Brain microvascular endothelial cell (primary cell): ENCODE results near the gene OR51B5.
A peak's percentile ranks its signal among the peaks of the same experiment; 100 is the strongest.
"Not testable (repeated sequence)": the region's sequence is repeated elsewhere in the genome, so short reads cannot be mapped to it uniquely, and the experiment has no call there.

Experiments
- DNase-seq: peaks from one replicate; pipeline ENCODE4 v3.0.0-alpha.2; 2020
- H3K27ac ChIP-seq: fragments of 250-450 bp; sonication (Bioruptor Pico); 2 replicates; pipeline ENCODE4 v1.5.1; 2020; ENCODE audit warnings: mild to moderate bottlenecking, moderate library complexity
- H3K27me3 ChIP-seq: fragments of 250-450 bp; sonication (Bioruptor Pico); replicated peaks from 2 replicates; pipeline ENCODE4 v1.5.1; 2020; ENCODE audit warnings: mild to moderate bottlenecking
- H3K36me3 ChIP-seq: fragments of 250-450 bp; sonication (Bioruptor Pico); replicated peaks from 2 replicates; pipeline ENCODE4 v1.5.1; 2020; ENCODE audit warnings: mild to moderate bottlenecking
- H3K4me3 ChIP-seq: 2 replicates; pipeline ENCODE4 v1.5.1; 2011; ENCODE audit warnings: low read depth, mild to moderate bottlenecking, control low read depth, low read length, moderate library complexity
- in situ Hi-C: cut with HindIII; loops from 2 replicates; pipeline ENCODE4 v1.10.0; 2017; ENCODE audit warnings: low sequenced_read_pairs, low pct_ligation_motif_present
- TF ChIP-seq, protein P1 (sequence below): IDR thresholded peaks from 2 replicates; pipeline ENCODE4 v1.5.1; 2011; ENCODE audit warnings: low read depth, mild to moderate bottlenecking, moderate library complexity, low read length, control low read depth, inconsistent platforms; ENCODE audit errors: missing control alignments

The OR51B5 gene

GRCh38 chr11:5345831-5346230 is 2.5 kb upstream of the OR51B5 start:
- no peak overlapping the region for H3K4me3 ChIP-seq
- H3K27ac ChIP-seq, result peak overlapping the region; percentile 78
- no peaks in the 10 kb centered on the region for H3K27me3 ChIP-seq
- TF ChIP-seq, protein P1, sequence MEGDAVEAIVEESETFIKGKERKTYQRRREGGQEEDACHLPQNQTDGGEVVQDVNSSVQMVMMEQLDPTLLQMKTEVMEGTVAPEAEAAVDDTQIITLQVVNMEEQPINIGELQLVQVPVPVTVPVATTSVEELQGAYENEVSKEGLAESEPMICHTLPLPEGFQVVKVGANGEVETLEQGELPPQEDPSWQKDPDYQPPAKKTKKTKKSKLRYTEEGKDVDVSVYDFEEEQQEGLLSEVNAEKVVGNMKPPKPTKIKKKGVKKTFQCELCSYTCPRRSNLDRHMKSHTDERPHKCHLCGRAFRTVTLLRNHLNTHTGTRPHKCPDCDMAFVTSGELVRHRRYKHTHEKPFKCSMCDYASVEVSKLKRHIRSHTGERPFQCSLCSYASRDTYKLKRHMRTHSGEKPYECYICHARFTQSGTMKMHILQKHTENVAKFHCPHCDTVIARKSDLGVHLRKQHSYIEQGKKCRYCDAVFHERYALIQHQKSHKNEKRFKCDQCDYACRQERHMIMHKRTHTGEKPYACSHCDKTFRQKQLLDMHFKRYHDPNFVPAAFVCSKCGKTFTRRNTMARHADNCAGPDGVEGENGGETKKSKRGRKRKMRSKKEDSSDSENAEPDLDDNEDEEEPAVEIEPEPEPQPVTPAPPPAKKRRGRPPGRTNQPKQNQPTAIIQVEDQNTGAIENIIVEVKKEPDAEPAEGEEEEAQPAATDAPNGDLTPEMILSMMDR, result no peak
- in situ Hi-C loops, result no loop called here
- DNase-seq, result peak; percentile 74
- no peaks in the 10 kb centered on the region for H3K36me3 ChIP-seq

DNA sequence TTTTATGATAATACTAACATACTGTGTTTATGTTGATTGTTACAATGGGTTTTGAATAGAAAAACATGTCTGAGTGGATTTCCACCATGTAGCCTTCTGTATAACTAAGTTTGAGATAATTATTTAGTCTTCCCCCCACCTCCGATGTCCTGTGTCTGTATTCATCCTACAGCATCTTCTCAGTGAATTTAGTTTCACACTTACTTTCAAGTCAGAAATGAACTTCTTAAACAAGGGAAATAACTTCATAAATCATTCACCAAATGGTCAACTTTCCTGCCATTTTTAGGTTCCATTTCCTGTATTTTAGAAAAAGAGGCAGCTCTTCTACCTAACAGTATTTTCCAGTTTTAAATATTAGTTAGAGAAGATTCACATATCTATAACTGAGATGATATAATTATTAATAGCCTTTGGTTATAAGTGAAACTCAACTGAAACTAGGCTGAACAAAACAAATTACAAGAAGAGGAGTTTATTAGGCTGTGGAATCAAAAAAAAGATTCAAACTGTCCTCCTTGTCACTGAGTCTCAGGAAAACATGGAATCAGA is 3.5 kb downstream of the OR51B5 start:
- in situ Hi-C loops, result no loop called here
- TF ChIP-seq, protein P1, result no peak
- Histone ChIP-seq H3K4me3 (no peak overlapping the region), H3K27ac (no peak overlapping the region), H3K27me3 (no peaks in the 10 kb centered on the region), H3K36me3 (no peaks in the 10 kb centered on the region)
- no peak for DNase-seq

GRCh38 chr11:5337253-5337652 is 6.1 kb downstream of the OR51B5 start:
- DNase-seq, in situ Hi-C loops: not testable (repeated sequence)

DNA sequence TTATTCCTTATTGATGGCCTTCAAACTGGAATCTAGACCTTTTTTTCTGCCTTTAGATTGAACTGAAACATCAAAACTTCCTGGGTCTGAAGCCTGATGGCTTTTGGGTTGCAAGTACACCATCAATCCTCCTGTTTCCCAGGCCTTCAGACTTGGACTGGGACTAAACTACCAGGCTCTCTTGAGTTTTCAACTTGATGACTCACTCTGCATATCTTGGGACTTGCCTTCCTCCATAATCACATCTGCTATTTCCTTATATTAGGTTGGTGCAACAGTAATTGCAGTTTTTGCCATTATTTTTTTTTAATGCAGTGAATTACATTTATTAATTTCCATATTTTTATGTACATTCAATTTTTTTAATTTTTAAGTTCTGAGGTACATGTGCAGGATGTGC is 7.0 kb downstream of the OR51B5 start:
- in situ Hi-C loops, result no loop called here
- no peak overlapping the region for H3K4me3 ChIP-seq
- TF ChIP-seq, protein P1, result no peak
- H3K27me3 ChIP-seq, result no peaks in the 10 kb centered on the region
- no peaks in the 10 kb centered on the region for H3K36me3 ChIP-seq
- peak; percentile 49 for DNase-seq
- no peak overlapping the region for H3K27ac ChIP-seq

More at GRCh38 chr11:5337253-5337652, 6.1 kb downstream of the OR51B5 start:
- H3K27ac ChIP-seq, H3K4me3 ChIP-seq, H3K36me3 ChIP-seq, H3K27me3 ChIP-seq: not testable (repeated sequence)

DNA sequence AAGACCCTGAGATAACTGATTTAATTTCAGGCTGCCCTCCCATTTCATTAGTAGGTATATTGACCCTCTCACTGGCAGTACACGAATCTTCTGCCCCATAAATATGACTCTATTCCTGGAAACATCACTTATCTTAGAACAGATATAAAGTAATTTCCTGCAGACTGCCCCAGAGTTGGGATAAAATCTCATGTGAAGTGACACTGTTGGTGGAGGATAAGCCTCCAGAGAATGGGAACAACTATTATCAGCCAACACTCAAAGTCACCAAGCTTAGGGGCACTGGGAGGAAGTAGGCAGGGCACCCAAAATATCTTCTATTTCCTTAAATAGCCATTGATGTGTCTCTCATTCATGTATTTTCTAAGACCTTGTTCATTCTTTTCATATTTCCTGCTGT is 8.2 kb downstream of the OR51B5 start:
- H3K36me3 ChIP-seq, result no peaks in the 10 kb centered on the region
- DNase-seq, result no peak
- no peak overlapping the region for H3K27ac ChIP-seq
- H3K4me3 ChIP-seq, result no peak overlapping the region
- in situ Hi-C loops, result no loop called here
- no peaks in the 10 kb centered on the region for H3K27me3 ChIP-seq
- TF ChIP-seq, protein P1, result no peak

GRCh38 chr11:5324197-5324596 is 19.1 kb downstream of the OR51B5 start, which contains the start of gene OR51B2:
Gene OR51B2, minus strand, starts transcription at chr11:5324297. Its CDS starts 0 bp downstream, at chr11:5324297.
- Histone ChIP-seq H3K27me3 (no peaks in the 10 kb centered on the region), H3K4me3 (no peak within 1 kb of the TSS), H3K27ac (no peak within 1 kb of the TSS), H3K36me3 (no peaks in the 10 kb centered on the region)
- TF ChIP-seq, protein P1, result no peak
- in situ Hi-C loops, result no loop called here
- no peak for DNase-seq
